Heart left ventricle (tissue), 13 donors: Measurements from ENCODE around the gene ITGB3BP.

Experiments used
- CTCF ChIP-seq, 12 donors: fragments of 200-600 bp; sonication (generic) in 4 of 12; IDR thresholded peaks; one replicate each; pipeline versions ENCODE4 v1.5.0 to v1.8.0; 2018 to 2022; ENCODE audit warnings: antibody characterized with exemption in 12 of 12, mild to moderate bottlenecking in 5 of 12
- POLR2A ChIP-seq, 2 donors: fragments of 450-650 bp; IDR thresholded peaks; one replicate each; pipeline ENCODE4 v1.6.1; 2017; ENCODE audit warnings: antibody characterized with exemption in 2 of 2, mild to moderate bottlenecking in 2 of 2, moderate library complexity in 2 of 2
- donor health status: ischemic (EF 13 %, LVEDD 7.1; RV severe dilation, severe dysfunction).
- donor health status: DM: no; HTN: yes; CAD: no.
- donor health status: DM: no; HTN: no; CAD: no.
- donor health status: ischemic (EF 25% LVEDD 6.9; RV normal size, moderate dysfunction).
- donor health status: ischemic (EF 25% LVEDD 5.7; RV mildly dilated, moderate dysfunction).
- donor health status: ischemic (EF 35%, LVEDD 5.7; RV mildly dilated, moderate dysfunction).
- donor health status: nonischemic (EF 11% LVEDD 7.7; RV severe dilation, severe dysfunction).
- donor health status: DM: yes; HTN: yes; CAD: no.
- donor health status: PGD.
- donor health status: ischemic (EF 29% LVEDD 5.4; RV normal size, mild dysfunction).
- donor health status: nonischemic (EF 23%, LVEDD 6.1; RV moderate dilation, normal function).

GRCh38 chr1:63563745-63564144, 40.7 kb upstream of the ITGB3BP start:
- TF ChIP-seq CTCF (IDR thresholded peaks at IDR 0.05) (no peak), POLR2A (IDR thresholded peaks at IDR 0.05) (no peak)
